Measurements from ENCODE around the gene FEZ2.

The FEZ2 gene
- 8.6 to 13.1 (median 12.0) reads per million in 3 donors for total RNA-seq

- H3K27ac ChIP-seq (ENCODE audit: insufficient read depth, low read length, poor library complexity, severe bottlenecking) = peak within 1 kb of the TSS; percentile 25
- H3K4me3 ChIP-seq (ENCODE audit: insufficient read depth, low read depth, low read length, poor library complexity, severe bottlenecking) = peak within 1 kb of the TSS; percentile 88
- H3K9me3 ChIP-seq (ENCODE audit: control insufficient read depth, low read length) = no peaks in the 10 kb centered on the region
- no peaks in the 10 kb centered on the region for H3K36me3 ChIP-seq (ENCODE audit: control insufficient read depth, insufficient read depth, low read length)
- H3K4me1 ChIP-seq (ENCODE audit: control insufficient read depth, insufficient read depth, low read length, poor library complexity, severe bottlenecking) = peaks cover 13% of the 10 kb centered on the region
- peak; percentile 29 to 45 (median 39) for DNase-seq
- H3K27me3 ChIP-seq (replicated peaks; ENCODE audit: control insufficient read depth, insufficient read depth, low read length, poor library complexity, severe bottlenecking) = no peaks in the 10 kb centered on the region
These were observed at the start of gene FEZ2 for GRCh38 chr2:36597532-36598377. Gene FEZ2 (minus strand): TSS chr2:36598168. CDS start chr2:36598142, 26 bp downstream.

- no peak overlapping the region for H3K27ac ChIP-seq (ENCODE audit: insufficient read depth, low read length, poor library complexity, severe bottlenecking)
These were observed 37.1 kb upstream of the FEZ2 start for GRCh38 chr2:36634981-36635597.

GRCh38 chr2:36633470-36634092, 35.6 kb upstream of the FEZ2 start:
- no peaks in the 10 kb centered on the region for H3K36me3 ChIP-seq (ENCODE audit: control insufficient read depth, insufficient read depth, low read length)
- H3K9me3 ChIP-seq (ENCODE audit: control insufficient read depth, low read length) = no peaks in the 10 kb centered on the region
- H3K4me1 ChIP-seq (ENCODE audit: control insufficient read depth, insufficient read depth, low read length, poor library complexity, severe bottlenecking) = no peaks in the 10 kb centered on the region
- H3K4me3 ChIP-seq (ENCODE audit: insufficient read depth, low read depth, low read length, poor library complexity, severe bottlenecking) = no peak overlapping the region
- DNase-seq = no peak
- H3K27me3 ChIP-seq (replicated peaks; ENCODE audit: control insufficient read depth, insufficient read depth, low read length, poor library complexity, severe bottlenecking) = no peaks in the 10 kb centered on the region
- H3K27ac ChIP-seq (ENCODE audit: insufficient read depth, low read length, poor library complexity, severe bottlenecking) = no peak overlapping the region

More at GRCh38 chr2:36634981-36635597, 37.1 kb upstream of the FEZ2 start:
- H3K9me3 ChIP-seq (ENCODE audit: control insufficient read depth, low read length) = no peaks in the 10 kb centered on the region
- H3K27me3 ChIP-seq (replicated peaks; ENCODE audit: control insufficient read depth, insufficient read depth, low read length, poor library complexity, severe bottlenecking) = no peaks in the 10 kb centered on the region
- H3K36me3 ChIP-seq (ENCODE audit: control insufficient read depth, insufficient read depth, low read length) = no peaks in the 10 kb centered on the region
- DNase-seq = no peak
- no peak overlapping the region for H3K4me3 ChIP-seq (ENCODE audit: insufficient read depth, low read depth, low read length, poor library complexity, severe bottlenecking)
- H3K4me1 ChIP-seq (ENCODE audit: control insufficient read depth, insufficient read depth, low read length, poor library complexity, severe bottlenecking) = no peaks in the 10 kb centered on the region

GRCh38 chr2:36626756-36627155, 28.8 kb upstream of the FEZ2 start:
- no peak for DNase-seq
- H3K27me3 ChIP-seq (replicated peaks; ENCODE audit: control insufficient read depth, insufficient read depth, low read length, poor library complexity, severe bottlenecking) = no peaks in the 10 kb centered on the region
- H3K4me3 ChIP-seq (ENCODE audit: insufficient read depth, low read depth, low read length, poor library complexity, severe bottlenecking) = no peak overlapping the region
- H3K27ac ChIP-seq (ENCODE audit: insufficient read depth, low read length, poor library complexity, severe bottlenecking) = no peak overlapping the region
- H3K4me1 ChIP-seq (ENCODE audit: control insufficient read depth, insufficient read depth, low read length, poor library complexity, severe bottlenecking) = no peaks in the 10 kb centered on the region
- no peaks in the 10 kb centered on the region for H3K9me3 ChIP-seq (ENCODE audit: control insufficient read depth, low read length)
- H3K36me3 ChIP-seq (ENCODE audit: control insufficient read depth, insufficient read depth, low read length) = no peaks in the 10 kb centered on the region

- no peaks in the 10 kb centered on the region for H3K9me3 ChIP-seq (ENCODE audit: control insufficient read depth, low read length)
- H3K4me1 ChIP-seq (ENCODE audit: control insufficient read depth, insufficient read depth, low read length, poor library complexity, severe bottlenecking) = no peaks in the 10 kb centered on the region
- no peak overlapping the region for H3K27ac ChIP-seq (ENCODE audit: insufficient read depth, low read length, poor library complexity, severe bottlenecking)
- no peaks in the 10 kb centered on the region for H3K27me3 ChIP-seq (replicated peaks; ENCODE audit: control insufficient read depth, insufficient read depth, low read length, poor library complexity, severe bottlenecking)
- DNase-seq = no peak
- H3K36me3 ChIP-seq (ENCODE audit: control insufficient read depth, insufficient read depth, low read length) = no peaks in the 10 kb centered on the region
- H3K4me3 ChIP-seq (ENCODE audit: insufficient read depth, low read depth, low read length, poor library complexity, severe bottlenecking) = no peak overlapping the region
These were observed 28.1 kb upstream of the FEZ2 start for GRCh38 chr2:36626071-36626470.

GRCh38 chr2:36625304-36625703, 27.3 kb upstream of the FEZ2 start:
- Histone ChIP-seq H3K4me3 (ENCODE audit: insufficient read depth, low read depth, low read length, poor library complexity, severe bottlenecking) (no peak overlapping the region), H3K9me3 (ENCODE audit: control insufficient read depth, low read length) (no peaks in the 10 kb centered on the region), H3K4me1 (ENCODE audit: control insufficient read depth, insufficient read depth, low read length, poor library complexity, severe bottlenecking) (no peaks in the 10 kb centered on the region), H3K27me3 (replicated peaks; ENCODE audit: control insufficient read depth, insufficient read depth, low read length, poor library complexity, severe bottlenecking) (no peaks in the 10 kb centered on the region), H3K36me3 (ENCODE audit: control insufficient read depth, insufficient read depth, low read length) (no peaks in the 10 kb centered on the region), H3K27ac (ENCODE audit: insufficient read depth, low read length, poor library complexity, severe bottlenecking) (no peak overlapping the region)
- DNase-seq = no peak

- DNase-seq = no peak
- Histone ChIP-seq H3K27me3 (replicated peaks; ENCODE audit: control insufficient read depth, insufficient read depth, low read length, poor library complexity, severe bottlenecking) (no peaks in the 10 kb centered on the region), H3K9me3 (ENCODE audit: control insufficient read depth, low read length) (no peaks in the 10 kb centered on the region), H3K4me3 (ENCODE audit: insufficient read depth, low read depth, low read length, poor library complexity, severe bottlenecking) (no peak overlapping the region), H3K4me1 (ENCODE audit: control insufficient read depth, insufficient read depth, low read length, poor library complexity, severe bottlenecking) (no peaks in the 10 kb centered on the region), H3K36me3 (ENCODE audit: control insufficient read depth, insufficient read depth, low read length) (no peaks in the 10 kb centered on the region), H3K27ac (ENCODE audit: insufficient read depth, low read length, poor library complexity, severe bottlenecking) (no peak overlapping the region)
These were observed 22.4 kb upstream of the FEZ2 start for GRCh38 chr2:36620321-36620720.

GRCh38 chr2:36618381-36618780, 20.4 kb upstream of the FEZ2 start:
- no peak for DNase-seq
- H3K9me3 ChIP-seq (ENCODE audit: control insufficient read depth, low read length) = no peaks in the 10 kb centered on the region
- no peaks in the 10 kb centered on the region for H3K36me3 ChIP-seq (ENCODE audit: control insufficient read depth, insufficient read depth, low read length)
- no peaks in the 10 kb centered on the region for H3K27me3 ChIP-seq (replicated peaks; ENCODE audit: control insufficient read depth, insufficient read depth, low read length, poor library complexity, severe bottlenecking)
- H3K27ac ChIP-seq (ENCODE audit: insufficient read depth, low read length, poor library complexity, severe bottlenecking) = no peak overlapping the region
- no peak overlapping the region for H3K4me3 ChIP-seq (ENCODE audit: insufficient read depth, low read depth, low read length, poor library complexity, severe bottlenecking)
- no peaks in the 10 kb centered on the region for H3K4me1 ChIP-seq (ENCODE audit: control insufficient read depth, insufficient read depth, low read length, poor library complexity, severe bottlenecking)

- Histone ChIP-seq H3K9me3 (ENCODE audit: control insufficient read depth, low read length) (no peaks in the 10 kb centered on the region), H3K4me3 (ENCODE audit: insufficient read depth, low read depth, low read length, poor library complexity, severe bottlenecking) (no peak overlapping the region), H3K27me3 (replicated peaks; ENCODE audit: control insufficient read depth, insufficient read depth, low read length, poor library complexity, severe bottlenecking) (no peaks in the 10 kb centered on the region), H3K27ac (ENCODE audit: insufficient read depth, low read length, poor library complexity, severe bottlenecking) (no peak overlapping the region), H3K4me1 (ENCODE audit: control insufficient read depth, insufficient read depth, low read length, poor library complexity, severe bottlenecking) (no peaks in the 10 kb centered on the region), H3K36me3 (ENCODE audit: control insufficient read depth, insufficient read depth, low read length) (no peaks in the 10 kb centered on the region)
- DNase-seq = no peak
These were observed 19.0 kb upstream of the FEZ2 start for GRCh38 chr2:36616947-36617346.

GRCh38 chr2:36615222-36615621, 17.3 kb upstream of the FEZ2 start:
- no peak overlapping the region for H3K4me3 ChIP-seq (ENCODE audit: insufficient read depth, low read depth, low read length, poor library complexity, severe bottlenecking)
- no peaks in the 10 kb centered on the region for H3K27me3 ChIP-seq (replicated peaks; ENCODE audit: control insufficient read depth, insufficient read depth, low read length, poor library complexity, severe bottlenecking)
- H3K27ac ChIP-seq (ENCODE audit: insufficient read depth, low read length, poor library complexity, severe bottlenecking) = no peak overlapping the region
- H3K9me3 ChIP-seq (ENCODE audit: control insufficient read depth, low read length) = no peaks in the 10 kb centered on the region
- no peaks in the 10 kb centered on the region for H3K36me3 ChIP-seq (ENCODE audit: control insufficient read depth, insufficient read depth, low read length)
- DNase-seq = no peak
- no peaks in the 10 kb centered on the region for H3K4me1 ChIP-seq (ENCODE audit: control insufficient read depth, insufficient read depth, low read length, poor library complexity, severe bottlenecking)
